NCI-H226 (cell line): Measurements from ENCODE around the gene IGF1R.

Experiments used
- DNase-seq: peaks from one replicate; pipeline ENCODE4 v3.0.0-alpha.2; 2015

The IGF1R gene

DNA sequence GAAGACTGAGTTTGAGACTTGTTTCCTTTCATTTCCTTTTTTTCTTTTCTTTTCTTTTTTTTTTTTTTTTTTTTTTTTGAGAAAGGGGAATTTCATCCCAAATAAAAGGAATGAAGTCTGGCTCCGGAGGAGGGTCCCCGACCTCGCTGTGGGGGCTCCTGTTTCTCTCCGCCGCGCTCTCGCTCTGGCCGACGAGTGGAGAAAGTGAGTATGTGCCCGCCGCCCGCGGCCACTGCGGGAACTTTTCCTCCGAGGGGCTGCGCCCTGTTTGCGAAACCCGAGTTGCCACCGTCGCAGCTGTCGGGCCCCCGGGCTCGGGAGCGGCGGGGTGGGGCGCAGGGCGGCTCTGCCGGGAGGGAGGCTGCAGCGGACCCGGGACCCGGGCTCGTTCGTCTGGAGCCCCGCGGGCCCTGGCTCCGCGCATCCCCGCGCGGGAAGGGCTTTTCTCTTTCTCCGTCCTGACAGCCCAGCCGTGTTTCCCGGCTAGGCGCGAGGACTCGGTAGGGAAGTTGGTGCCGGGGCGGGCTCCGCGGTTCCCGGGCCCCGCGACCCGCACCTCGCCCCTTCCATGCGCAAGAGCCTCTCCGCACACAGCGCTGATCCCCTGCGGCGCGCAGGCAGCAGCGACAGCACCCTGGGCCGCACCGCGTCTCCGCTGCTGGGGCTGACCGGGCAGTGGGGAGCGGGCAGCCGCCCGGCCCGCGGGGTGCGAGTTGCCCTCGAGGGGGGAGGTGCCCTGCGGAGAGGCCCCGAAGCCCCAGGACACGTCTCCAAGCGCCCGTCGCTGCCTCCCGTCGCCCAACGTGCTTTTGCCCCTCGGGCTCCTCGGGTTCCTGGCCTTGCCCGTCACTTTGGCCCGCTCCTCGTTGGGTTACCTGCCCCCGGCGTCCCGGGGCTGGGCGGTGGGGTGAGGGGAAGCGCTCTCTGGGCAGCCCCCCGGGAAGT lies 1.4 kb downstream of the IGF1R start:
- DNase-seq: peak; percentile 33

- DNase-seq: no peak
These were observed 2.2 kb downstream of the IGF1R start for GRCh38 chr15:98650417-98651035.

GRCh38 chr15:98651036-98651481 lies 2.7 kb downstream of the IGF1R start:
- no peak for DNase-seq

GRCh38 chr15:98651581-98652220 lies 3.4 kb downstream of the IGF1R start:
- DNase-seq: peak; percentile 64

DNA sequence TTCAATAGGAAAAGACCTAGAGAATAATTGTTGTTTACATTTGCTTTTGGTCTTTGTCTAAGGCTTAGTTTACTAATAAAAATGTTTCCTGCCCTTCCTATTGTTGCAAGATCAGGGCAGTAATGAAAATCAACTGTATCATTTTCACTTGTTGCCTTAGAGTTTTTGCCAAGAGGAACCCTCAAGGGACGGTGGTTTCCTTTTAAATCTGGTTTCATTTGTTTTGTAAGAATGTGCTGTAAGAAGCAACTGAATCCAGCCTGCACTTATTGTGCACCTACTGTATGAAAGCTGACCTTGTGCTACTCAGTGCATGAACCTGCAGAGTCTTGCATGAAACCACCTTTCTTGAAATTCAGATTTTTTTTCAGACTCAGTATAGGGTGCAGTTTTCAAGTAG lies 5.3 kb downstream of the IGF1R start:
- no peak for DNase-seq

GRCh38 chr15:98654790-98655360 lies 6.5 kb downstream of the IGF1R start:
- no peak for DNase-seq

DNA sequence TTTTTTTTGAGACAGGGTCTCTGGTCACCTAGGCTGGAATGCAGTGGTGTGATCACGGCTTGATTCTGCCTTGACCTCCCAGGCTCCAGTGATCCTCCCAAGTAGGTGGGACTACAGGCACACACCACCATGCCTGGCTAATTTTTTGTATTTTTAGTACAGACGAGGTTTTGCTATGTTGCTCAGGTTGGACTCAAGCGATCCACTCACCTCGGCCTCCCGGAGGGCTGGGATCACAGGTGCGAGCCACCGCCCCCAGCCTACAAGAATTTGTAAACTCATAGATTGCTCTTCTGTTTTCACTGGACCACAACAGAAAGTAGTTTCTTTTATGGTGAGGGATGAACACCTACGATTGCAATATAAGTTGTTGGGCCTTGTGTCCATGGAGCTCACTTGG lies 7.4 kb downstream of the IGF1R start:
- DNase-seq: no peak

GRCh38 chr15:98657721-98658120 lies 9.4 kb downstream of the IGF1R start:
- no peak for DNase-seq

GRCh38 chr15:98658831-98659699 lies 10.7 kb downstream of the IGF1R start:
- peak; percentile 65 for DNase-seq

DNA sequence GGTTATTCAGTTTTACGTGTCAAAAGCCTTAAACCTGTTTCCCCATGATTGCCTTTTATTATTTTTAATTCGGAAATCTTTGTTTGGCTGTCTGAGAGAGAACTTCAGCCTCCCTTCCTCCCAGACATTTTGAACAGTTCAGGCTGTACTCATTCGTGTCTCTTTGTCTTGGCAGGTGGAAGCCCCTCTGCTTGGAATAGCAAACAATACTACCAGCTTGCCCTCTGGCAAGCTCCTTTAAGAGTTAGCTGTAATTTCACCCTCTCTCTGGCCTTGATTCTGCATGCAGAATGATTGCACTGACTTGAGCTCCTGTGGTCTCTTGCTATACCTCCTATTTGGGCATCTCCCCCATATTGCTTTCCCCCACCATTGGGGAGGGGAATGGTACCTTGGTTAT lies 11.7 kb downstream of the IGF1R start:
- DNase-seq: no peak

- DNase-seq: no peak
These were observed 14.7 kb downstream of the IGF1R start for GRCh38 chr15:98663045-98663444.

- no peak for DNase-seq
These were observed 15.3 kb downstream of the IGF1R start for GRCh38 chr15:98663606-98664005.

GRCh38 chr15:98666441-98666840 lies 18.1 kb downstream of the IGF1R start:
- DNase-seq: no peak

- no peak for DNase-seq
These were observed 18.5 kb downstream of the IGF1R start for GRCh38 chr15:98666841-98667240.

- DNase-seq: no peak
These were observed 19.3 kb downstream of the IGF1R start for GRCh38 chr15:98667521-98668179.

DNA sequence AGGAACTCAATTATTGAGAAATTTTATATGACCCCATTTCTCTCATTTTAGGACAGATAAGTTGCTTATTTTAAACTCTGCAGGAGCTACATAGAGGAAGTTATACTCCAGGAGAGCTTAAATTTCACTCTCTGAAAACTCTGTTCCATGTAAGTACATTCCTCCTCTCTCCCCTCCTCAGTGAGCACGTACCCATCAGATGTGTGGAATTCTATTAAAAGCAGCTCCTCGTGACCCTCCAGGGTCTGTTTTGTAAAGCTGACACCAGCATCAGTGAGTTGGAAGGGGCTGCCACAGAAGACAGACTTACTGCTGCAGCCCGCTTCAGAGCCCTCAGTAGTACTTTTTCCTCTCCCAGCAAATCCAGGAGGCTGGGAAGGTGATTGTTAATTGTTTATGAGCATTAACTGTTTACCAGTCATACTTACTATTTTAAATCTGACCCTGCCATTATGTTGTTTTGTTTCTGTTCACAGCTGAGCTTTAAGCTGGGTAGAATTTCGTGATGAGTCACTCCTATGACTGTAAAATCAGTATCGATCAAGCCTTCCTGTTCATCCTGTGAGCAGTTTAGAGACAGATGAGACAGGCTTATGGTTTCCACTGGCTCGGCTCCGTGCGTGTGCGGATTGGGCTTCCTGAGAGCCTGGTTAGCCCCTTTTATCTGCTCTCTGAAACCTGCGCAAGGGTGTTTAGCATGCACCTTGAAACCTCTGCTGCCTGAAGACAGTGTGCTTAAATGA lies 20.4 kb downstream of the IGF1R start:
- no peak for DNase-seq

DNA sequence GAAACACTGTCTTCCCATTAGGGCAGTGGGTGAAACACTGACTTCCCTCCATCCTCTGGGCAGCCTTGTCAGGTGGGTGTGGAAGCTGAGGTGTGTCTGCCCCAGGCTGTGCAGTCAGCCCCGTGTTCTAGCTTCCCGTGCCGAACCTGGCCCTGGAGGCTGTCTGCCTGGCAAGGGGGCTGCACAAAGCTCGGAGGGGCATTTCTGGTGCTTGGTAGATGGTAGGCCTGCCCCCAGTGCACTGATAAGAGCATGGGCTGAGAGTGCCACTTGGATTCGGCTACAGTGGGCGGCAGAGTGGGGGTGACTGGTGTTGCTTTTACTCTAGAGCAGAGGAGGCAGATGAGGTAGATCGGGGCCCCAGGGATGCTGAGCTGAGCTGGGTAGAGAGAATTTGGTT lies 21.3 kb downstream of the IGF1R start:
- DNase-seq: no peak

DNA sequence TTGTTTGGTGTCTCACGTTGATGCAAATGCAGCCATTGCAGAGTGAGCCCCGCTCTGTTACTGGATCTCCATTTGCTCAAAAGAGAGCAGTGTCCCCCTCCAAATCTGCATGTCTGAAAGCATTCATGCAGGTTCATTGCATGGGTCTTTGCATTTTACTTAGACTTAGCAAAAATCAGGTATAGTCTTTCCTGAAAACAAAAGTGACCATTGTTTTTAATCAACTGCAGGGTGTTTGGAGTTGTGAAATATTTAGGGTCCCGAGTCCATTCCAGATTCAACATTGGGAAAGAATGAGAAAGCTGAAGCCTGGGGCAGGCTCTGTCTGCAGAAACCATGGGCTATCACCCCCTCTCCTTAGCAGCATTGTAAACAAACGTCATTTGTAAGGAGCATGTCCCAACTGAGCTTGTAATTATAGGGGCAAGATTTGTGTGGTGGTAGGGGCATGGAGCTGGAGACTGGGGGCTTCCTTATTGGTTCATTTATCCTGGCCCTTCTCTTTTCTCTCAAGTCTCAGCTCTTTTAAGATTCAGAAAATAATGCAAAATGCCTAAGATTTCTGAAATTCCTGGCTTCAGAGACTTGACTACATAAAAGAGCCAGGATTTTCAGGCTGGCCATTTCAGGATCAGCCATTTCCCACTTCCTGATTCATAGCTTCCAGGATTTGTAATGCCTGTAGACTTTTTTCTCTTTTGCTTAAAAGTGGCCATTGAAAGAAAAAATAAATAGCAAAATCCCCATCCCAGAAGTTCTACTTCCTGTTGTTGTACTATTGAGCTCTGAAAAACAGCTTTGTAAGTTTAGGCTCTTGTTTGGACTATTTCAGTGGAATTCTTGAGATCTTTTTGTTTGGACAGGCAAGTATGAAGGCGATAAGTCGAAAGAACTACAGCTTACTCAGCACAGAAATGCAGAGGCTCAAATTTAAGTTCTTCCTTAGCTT lies 23.0 kb downstream of the IGF1R start:
- peak; percentile 44 for DNase-seq

DNA sequence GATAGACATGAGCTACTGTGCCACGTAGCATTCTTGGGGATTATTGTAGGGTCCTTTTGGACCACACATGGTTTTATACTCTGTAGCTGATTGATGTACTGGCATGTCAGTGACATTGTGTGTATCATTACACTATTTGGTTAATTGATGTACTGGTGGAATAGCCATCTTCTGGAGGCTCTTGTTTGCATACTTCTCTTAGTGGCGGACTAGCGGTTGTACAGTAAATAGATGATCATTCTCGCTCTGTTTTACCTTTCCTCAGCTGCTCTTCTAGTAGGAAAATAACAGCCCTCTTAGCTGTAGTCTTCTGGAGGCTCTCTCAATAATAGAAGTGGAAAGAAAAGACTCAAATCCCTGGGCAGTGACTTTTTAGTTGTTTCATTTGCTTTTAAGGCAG lies 24.8 kb downstream of the IGF1R start:
- DNase-seq: no peak

DNA sequence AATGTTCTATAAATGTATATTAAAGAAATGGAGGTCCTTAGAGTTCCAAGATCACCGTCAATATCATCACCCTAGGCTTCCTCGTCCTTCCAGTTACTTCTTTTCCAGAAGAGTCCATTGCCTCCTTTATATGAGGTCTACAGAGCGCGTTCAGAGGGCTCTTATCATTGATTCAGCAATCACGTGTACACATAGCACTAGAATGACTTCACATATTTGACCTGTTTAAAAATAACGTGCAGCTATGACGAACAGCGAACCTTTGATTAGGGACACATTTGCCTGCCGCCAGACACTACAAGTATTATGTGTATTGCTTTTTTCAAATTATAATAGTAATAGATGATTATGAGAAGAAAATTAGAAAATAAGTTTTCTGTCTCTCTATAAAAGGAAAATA lies 26.0 kb downstream of the IGF1R start:
- no peak for DNase-seq
